ENCODE results near the gene PTPRN2.

DNA sequence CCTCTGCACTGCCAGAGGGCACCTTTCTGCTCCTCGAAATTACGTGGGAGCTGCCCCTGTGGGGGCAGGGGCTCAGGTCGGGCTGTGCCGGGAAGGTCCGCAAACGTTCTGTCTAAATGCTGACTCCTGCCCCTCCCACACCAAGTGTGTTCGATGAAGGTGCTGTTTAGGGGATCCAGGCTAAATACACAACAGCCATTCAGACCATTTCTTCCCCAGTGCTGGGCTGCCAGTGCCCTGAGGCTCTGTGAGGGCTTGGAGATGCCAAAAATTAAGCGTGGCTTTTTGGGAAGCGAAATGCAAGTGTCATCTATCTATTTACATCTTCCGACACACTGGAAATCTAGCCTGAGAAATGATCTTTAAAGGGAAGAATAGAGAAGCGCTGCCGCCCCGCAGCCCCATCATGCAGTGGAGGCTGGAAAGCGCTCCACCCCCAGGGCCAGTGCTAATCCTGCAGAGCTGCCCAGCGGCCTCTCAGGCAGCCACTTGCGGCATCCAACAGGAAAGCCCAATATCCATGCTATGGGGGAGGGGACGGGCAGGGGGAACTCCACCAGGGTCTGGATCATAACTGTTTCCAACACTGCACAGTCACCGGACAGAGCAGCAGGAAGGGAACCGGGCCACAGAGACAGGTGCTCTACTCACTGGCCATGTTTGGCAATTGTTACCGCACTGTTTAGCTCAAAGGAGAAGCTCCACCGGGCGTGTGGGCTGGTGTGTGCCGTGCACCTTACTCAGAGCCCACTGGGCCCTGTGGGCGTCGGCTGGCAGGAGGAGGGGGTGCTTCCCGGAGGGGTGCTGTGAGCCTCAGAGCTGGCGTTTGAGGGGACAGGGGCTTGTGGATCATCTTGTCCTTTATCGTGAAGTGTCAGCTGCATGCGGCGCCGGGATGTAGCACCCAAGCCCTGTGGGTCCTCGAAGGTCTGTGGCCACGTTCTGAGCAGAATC lies 1045.3 kb downstream of the PTPRN2 start:
- TF ChIP-seq, protein P1, sequence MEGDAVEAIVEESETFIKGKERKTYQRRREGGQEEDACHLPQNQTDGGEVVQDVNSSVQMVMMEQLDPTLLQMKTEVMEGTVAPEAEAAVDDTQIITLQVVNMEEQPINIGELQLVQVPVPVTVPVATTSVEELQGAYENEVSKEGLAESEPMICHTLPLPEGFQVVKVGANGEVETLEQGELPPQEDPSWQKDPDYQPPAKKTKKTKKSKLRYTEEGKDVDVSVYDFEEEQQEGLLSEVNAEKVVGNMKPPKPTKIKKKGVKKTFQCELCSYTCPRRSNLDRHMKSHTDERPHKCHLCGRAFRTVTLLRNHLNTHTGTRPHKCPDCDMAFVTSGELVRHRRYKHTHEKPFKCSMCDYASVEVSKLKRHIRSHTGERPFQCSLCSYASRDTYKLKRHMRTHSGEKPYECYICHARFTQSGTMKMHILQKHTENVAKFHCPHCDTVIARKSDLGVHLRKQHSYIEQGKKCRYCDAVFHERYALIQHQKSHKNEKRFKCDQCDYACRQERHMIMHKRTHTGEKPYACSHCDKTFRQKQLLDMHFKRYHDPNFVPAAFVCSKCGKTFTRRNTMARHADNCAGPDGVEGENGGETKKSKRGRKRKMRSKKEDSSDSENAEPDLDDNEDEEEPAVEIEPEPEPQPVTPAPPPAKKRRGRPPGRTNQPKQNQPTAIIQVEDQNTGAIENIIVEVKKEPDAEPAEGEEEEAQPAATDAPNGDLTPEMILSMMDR (conservative IDR thresholded peaks at IDR 0.05 in 1 of 2, IDR thresholded peaks at IDR 0.05 in 1 of 2; ENCODE audit: extremely low read depth in 1 of 2, insufficient read depth in 1 of 2, low read depth in 1 of 2, low read length in 2 of 2): no peak
- TF ChIP-seq EZH2 (IDR thresholded peaks at IDR 0.05; ENCODE audit: borderline replicate concordance, low read length): no peak

Measured in mammary epithelial cell (primary cell).